Panc1 (cell line): ENCODE results near the gene ATP5PB.

Source experiments
- CTCF ChIP-seq: fragments of 450-650 bp; IDR thresholded peaks from 2 replicates; pipeline ENCODE4 v1.5.1; 2017; ENCODE audit warnings: mild to moderate bottlenecking
- POLR2AphosphoS5 ChIP-seq: IDR thresholded peaks from 2 replicates; pipeline ENCODE4 v1.6.1; 2012; ENCODE audit warnings: mild to moderate bottlenecking, low read depth, low read length, moderate library complexity
- SIN3A ChIP-seq: IDR thresholded peaks from 2 replicates; pipeline ENCODE4 v1.6.1; 2012; ENCODE audit warnings: low read depth, mild to moderate bottlenecking, low read length, moderate library complexity, borderline replicate concordance; ENCODE audit not compliant: insufficient read depth
- TCF7L2 ChIP-seq: IDR thresholded peaks from 2 replicates; pipeline ENCODE4 v1.6.1; 2011; ENCODE audit warnings: mild to moderate bottlenecking, low read depth, low read length, inconsistent platforms
- TF ChIP-seq, protein P1 (sequence below), 2 experiments: IDR thresholded peaks; 2 replicates each; pipeline ENCODE4 v1.6.1; 2011 to 2012; ENCODE audit warnings: low read depth in 2 of 2, control low read depth in 1 of 2, low read length in 1 of 2, mild to moderate bottlenecking in 1 of 2, moderate library complexity in 1 of 2; ENCODE audit not compliant: insufficient read depth in 1 of 2

DNA sequence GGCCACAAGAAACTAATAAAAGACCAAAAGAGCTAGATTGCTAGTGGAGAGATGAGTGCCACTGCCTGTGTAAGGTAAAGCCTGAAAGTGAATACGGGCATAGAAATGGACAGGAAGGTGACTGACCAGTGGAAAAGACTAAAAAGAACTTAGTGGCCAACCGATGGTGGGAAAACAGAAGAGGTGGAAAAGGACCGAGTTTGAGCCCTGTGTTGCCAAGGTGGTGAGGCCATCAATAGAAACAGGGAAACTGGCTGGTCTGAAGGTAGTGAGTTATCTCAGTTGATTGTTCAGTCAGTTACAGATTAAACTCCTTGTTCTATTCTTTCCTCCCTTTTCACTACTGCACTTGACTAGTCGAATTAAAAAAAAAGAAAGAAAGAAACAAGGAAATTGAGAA is 2.7 kb upstream of the ATP5PB start:
- no peak for TF ChIP-seq CTCF
- TF ChIP-seq POLR2AphosphoS5, result no peak
- TF ChIP-seq, protein P1, sequence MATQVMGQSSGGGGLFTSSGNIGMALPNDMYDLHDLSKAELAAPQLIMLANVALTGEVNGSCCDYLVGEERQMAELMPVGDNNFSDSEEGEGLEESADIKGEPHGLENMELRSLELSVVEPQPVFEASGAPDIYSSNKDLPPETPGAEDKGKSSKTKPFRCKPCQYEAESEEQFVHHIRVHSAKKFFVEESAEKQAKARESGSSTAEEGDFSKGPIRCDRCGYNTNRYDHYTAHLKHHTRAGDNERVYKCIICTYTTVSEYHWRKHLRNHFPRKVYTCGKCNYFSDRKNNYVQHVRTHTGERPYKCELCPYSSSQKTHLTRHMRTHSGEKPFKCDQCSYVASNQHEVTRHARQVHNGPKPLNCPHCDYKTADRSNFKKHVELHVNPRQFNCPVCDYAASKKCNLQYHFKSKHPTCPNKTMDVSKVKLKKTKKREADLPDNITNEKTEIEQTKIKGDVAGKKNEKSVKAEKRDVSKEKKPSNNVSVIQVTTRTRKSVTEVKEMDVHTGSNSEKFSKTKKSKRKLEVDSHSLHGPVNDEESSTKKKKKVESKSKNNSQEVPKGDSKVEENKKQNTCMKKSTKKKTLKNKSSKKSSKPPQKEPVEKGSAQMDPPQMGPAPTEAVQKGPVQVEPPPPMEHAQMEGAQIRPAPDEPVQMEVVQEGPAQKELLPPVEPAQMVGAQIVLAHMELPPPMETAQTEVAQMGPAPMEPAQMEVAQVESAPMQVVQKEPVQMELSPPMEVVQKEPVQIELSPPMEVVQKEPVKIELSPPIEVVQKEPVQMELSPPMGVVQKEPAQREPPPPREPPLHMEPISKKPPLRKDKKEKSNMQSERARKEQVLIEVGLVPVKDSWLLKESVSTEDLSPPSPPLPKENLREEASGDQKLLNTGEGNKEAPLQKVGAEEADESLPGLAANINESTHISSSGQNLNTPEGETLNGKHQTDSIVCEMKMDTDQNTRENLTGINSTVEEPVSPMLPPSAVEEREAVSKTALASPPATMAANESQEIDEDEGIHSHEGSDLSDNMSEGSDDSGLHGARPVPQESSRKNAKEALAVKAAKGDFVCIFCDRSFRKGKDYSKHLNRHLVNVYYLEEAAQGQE (IDR thresholded peaks at IDR 0.05; ENCODE audit: insufficient read depth in 1 of 2, low read depth in 2 of 2, low read length in 1 of 2), result no peak
- TF ChIP-seq TCF7L2, result no peak
- no peak for TF ChIP-seq SIN3A
